HG03342 (cell line): ENCODE data around the gene RAB14.
A peak's percentile ranks its signal among the peaks of the same experiment; 100 is the strongest.
"Not testable (repeated sequence)": the region's sequence is repeated elsewhere in the genome, so short reads cannot be mapped to it uniquely, and the experiment has no call there.

Experiments
- ATAC-seq: cut with Tn5 transposase; IDR thresholded peaks from one replicate; pipeline ENCODE4 v1.9.1; 2021; ENCODE audit warnings: mild to moderate bottlenecking, moderate library complexity; ENCODE audit not compliant: unreplicated experiment

Gene RAB14

DNA sequence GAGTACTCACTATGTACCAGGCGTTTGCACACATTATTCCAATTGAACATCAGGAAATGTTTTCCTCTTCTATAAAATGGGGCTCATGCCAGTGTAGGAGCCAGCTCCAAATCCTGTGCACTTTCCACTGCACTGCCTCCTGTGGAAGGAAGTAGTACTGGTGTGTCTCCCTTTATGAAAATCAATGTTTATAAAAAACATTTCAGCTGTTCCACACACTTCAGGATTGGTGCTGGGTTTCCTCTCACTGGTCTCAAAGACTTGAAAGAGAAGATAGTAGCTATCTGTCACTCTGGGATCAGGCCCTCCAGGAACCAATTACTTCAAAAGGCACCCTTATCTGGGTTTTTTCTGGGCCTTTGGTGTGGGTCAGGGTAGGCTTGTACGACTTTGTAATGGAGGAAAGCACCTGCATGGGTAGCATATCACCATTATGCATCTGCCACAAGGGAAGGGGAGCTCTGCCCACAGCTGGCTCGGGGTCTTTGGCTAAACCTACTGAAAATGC is 32.5 kb downstream of the RAB14 start:
- no peak for ATAC-seq

DNA sequence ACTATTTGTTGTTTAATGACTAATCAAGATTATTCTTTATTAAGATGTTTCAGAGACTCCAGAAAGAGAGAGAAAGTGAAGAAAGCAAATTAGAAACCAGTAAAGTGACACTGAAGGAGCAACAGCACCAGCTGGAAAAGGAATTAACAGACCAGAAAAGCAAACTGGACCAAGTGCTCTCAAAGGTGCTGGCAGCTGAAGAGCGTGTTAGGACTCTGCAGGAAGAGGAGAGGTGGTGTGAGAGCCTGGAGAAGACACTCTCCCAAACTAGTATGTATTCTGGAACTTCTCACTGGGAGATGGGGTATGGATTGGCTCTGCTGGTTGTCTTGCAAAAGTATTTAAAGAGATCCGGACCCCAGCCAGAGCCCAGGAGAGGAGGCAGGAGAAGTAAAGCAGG is 33.6 kb downstream of the RAB14 start:
- no peak for ATAC-seq

DNA sequence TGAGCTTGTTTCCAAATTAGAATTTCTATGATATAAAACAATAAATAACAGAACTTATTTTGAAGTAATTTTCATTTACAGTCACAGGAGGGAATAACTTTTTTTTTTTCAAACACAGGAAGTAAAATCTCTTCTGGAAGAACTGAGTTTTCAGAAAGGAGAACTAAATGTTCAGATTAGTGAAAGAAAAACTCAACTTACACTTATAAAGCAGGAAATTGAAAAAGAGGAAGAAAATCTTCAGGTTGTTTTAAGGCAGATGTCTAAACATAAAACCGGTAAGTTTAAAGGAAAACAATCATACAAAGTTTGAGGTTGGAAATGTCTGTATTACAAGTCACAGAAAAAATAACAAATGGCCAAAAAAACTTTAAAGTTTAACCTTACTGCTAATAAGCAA is 41.6 kb downstream of the RAB14 start:
- ATAC-seq = no peak

DNA sequence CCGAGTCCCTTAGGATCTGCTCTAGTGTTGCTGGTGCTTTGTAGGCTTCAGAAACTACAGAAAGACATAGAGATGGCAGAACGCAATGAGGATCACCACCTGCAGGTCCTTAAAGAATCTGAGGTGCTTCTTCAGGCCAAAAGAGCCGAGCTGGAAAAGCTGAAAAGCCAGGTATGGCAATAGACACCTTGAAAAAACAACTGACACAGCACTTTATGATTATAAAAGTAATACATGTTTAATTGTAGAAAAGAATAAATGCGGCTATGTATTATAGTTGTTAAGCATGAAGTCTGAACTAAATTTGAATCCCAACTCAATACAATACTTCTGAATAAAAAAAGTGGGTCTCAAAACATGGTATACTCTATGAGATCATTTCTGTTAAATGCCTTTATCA is 43.7 kb downstream of the RAB14 start:
- ATAC-seq = no peak

DNA sequence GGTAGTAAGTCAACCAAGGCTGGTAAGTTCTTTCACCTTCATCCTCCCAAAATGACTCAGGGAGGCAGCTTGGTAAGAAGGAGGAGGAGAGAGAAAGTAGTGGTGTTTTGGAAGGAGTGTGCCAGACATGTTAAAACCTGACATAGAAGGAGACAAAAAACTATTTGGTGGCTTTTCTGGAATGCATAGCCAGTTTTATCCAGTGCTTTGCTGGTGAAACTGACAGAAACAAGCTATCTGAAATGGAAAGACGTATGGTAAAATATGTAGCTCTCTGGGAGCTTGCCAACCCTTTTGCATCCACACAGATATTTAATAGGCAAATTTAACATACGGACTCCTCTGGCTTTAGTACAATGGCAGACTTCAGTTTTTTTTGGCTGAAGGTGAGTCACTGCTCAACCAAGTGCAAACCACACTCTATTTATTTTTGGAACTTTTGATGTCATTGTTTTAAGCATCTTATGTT is 45.4 kb downstream of the RAB14 start:
- ATAC-seq = peak; percentile 77

DNA sequence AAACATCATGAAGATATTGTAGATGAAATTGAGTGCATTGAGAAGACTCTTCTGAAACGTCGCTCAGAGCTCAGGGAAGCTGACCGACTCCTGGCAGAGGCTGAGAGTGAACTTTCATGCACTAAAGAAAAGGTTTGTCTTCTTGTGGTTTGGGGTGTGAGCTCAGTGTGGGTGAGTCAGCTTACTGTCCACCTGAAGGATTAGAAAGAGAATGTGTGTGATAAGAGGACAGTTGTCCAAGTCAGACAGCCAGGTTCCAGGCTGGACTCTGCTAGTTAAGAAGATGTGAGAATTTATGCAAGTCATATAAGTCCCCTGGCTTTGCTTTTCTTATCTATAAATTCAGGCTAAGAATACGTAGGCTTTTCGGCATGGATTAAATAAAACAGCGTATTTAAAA is 46.9 kb downstream of the RAB14 start:
- ATAC-seq = no peak

DNA sequence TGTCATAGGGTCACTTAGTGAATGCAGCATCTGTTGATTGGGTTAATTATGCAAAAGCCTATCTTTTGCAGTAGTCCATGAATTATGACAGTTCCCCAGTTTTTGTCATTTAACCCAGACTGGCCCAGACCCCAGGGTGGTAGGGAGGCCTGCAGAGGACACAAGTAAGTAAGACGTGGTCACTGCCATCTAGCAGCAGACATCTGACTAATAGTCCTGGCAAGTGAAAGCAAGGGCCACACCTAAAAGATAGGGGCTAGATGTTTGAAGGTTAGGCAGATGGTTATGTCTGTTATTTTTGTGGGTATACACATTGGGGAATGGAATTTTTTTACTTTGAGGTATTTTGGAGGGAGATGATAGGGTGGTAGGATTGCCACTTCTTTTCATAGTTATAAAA is 48.0 kb downstream of the RAB14 start:
- ATAC-seq = no peak

DNA sequence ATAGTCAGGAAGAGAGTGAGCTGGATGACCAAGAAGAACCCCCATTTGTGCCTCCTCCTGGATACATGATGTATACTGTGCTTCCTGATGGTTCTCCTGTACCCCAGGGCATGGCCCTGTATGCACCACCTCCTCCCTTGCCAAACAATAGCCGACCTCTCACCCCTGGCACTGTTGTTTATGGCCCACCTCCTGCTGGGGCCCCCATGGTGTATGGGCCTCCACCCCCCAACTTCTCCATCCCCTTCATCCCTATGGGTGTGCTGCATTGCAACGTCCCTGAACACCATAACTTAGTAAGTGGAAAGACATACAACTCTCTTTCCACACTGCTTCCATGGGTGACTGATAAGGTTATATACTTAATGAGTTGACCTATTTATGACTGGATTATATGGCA is 51.5 kb downstream of the RAB14 start:
- no peak for ATAC-seq

DNA sequence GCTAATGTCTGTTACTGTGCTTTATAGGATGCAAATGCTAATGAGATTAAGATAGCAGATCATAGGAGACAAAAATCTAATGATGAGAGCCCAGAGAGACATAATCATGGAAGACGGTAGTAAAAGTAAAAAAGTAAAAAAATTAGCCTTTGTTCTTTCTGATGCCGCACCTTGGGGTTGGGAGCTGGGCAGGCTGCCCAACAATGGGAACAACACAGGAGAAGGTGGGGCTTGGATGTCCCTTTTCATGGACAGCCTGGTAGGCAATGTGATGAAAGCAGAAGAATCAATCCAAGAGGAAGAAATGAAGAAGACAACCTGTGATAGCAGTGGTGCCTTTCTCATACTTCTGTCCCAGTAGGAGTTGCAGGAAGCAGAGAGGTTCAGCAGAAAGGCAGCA is 57.2 kb downstream of the RAB14 start:
- no peak for ATAC-seq

DNA sequence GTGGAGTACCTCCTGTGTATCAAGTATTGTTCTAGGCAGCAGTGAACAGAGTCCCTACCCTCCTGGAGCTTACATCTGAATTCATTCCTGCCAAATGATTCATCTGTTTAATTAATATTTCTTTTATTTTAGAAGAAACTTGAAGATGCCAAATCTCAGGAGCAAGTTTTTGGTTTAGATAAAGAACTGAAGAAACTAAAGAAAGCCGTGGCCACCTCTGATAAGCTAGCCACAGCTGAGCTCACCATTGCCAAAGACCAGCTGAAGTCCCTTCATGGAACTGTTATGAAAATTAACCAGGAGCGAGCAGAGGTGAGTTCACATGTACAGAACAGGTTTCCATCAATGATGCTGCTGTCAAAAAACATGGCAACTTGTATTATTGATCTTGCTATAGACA is 57.9 kb downstream of the RAB14 start:
- no peak for ATAC-seq

DNA sequence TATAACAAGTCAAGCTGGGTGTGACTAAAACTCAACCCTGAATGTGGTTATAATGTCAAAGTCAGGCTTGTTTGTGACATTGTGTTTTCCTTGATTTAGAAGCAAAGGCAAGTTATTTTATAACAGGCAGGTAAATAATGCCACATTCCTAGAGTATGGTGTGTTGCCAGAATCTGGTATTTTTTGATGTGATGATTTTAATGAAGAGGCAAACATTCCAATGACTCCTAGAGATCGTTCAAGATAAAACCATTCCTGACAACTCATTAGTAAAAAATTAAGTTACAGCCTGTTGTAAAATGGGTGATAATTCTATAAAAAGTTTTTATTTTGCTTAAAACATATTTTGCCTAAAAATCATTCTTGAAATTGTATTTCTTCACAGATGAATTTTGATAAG is 60.0 kb downstream of the RAB14 start:
- no peak for ATAC-seq

DNA sequence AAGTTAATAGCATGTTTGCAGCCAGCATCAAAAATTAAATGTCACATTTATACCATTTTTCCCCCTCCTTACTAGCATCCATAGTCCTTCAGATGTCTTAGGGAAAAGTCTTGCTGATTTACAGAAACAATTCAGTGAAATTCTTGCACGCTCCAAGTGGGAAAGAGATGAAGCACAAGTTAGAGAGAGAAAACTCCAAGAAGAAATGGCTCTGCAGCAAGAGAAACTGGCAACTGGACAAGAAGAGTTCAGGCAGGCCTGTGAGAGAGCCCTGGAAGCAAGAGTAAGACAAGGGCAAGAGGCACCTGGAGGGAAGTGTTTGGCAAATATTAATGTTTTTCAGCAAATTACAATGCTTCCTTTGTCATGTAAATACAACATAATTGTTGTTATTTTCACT is 60.4 kb downstream of the RAB14 start:
- no peak for ATAC-seq

DNA sequence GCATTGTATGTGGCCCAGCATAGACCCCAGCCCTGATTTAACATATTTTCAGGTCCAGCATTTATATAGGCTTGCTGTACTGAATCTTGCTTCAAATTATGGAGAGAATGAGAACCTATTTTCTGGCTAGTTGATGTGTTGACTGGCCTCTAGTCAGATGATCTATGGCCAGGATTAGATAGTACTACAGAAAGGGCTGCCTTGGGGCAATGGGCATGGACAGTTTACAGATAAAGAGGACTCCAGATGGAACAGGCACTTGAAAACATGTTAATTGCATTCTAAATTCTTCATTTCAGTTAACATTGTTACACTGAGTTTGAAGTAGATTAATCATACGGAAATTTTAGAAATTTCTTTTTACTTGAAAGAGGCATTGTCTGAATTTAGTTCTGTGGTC is 61.5 kb downstream of the RAB14 start:
- ATAC-seq = no peak

DNA sequence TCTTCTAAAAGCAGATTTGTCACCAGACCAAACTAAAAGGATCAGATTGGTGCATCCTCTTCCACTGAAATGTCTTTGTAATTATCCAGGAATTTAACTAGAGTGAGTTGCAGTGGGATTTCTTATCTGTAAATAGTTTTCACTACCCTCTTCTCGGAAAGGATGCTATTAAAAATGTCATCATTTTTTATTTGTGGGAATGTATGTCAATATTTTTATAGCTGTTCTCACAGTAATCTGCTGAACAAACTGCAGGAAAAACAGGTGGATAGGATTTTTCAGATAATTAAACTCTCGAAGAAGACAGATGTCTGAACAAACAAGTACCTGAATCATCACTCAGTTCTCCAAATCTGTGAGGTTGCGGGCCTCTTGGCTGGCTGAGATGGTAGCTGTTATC is 62.7 kb downstream of the RAB14 start:
- no peak for ATAC-seq

DNA sequence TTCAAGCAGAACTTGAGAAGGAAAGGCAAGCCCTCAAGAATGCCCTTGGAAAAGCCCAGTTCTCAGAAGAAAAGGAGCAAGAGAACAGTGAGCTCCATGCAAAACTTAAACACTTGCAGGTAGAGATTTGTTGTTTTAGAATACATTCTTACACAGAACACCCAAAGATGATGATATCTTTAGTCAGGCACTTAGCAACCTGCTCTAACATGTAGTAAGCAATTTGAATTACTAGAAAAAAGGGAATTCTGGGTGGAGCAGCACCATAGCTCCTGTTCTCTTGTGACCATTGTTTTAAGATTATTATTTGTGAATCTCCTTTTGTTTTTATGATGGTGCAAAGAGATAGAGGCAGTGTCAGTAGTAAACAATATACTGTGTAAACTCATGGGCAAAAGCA is 63.1 kb downstream of the RAB14 start:
- no peak for ATAC-seq

DNA sequence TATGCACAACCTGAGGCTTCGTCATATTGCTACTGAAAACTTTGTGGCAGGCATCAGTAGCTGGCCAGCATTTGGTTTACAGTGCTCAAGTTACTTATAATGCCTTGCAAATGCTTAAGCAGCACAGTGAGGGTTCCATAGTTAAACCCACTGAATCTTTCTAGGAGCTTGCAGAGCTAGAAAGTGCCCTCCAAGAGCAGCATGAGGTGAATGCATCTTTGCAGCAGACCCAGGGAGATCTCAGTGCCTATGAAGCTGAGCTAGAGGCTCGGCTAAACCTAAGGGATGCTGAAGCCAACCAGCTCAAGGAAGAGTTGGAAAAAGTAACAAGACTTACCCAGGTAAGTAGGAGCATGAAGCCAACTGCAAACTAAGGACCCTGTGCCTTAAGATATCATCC is 66.0 kb downstream of the RAB14 start:
- no peak for ATAC-seq

DNA sequence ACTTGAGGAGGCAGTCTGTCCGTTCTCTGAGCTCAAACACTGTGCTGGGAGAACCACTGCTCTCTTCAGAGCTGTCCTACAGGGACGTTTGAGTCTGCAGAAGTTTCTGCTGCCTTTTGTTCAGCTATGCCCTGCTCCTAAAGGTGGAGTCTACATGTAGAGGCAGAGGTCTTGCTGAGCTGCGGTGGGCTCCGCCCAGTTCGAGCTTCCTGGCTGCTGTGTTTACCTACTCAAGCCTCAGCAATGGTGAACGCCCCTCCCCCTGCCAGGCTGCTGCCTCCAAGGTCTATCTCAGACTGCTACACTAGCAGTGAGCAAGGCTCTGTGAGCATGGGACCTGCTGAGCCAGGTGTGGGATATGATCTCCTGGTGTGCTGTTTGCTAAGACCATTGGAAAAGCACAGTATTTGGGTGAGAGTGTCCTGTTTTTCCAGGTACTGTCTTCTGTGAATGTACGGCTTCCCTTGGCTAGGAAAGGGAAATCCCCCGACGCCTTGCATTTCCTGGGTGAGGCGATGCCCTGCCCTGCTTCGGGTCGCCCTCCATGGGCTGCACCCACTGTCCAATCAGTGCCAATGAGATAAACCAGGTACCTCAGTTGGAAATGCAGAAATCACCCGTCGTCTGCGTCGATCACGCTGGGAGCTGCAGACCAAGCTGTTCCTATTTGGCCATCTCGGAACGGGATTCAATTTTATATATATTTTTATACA is 68.4 kb downstream of the RAB14 start:
- ATAC-seq = no peak

DNA sequence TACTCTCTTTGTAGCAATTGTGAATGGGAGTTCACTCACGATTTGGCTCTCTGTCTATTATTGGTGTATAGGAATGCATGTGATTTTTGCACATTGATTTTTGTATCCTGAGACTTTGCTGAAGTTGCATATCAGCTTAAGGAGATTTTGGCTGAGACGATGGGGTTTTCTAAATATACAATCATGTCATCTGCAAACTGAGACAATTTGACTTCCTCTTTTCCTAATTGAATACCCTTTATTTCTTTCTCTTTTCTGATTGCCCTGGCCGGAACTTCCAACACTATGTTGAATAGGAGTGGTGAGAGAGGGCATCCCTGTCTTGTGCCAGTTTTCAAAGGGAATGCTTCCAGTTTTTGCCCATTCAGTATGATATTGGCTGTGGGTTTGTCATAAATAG is 72.3 kb downstream of the RAB14 start:
- ATAC-seq = not testable (repeated sequence)
